Ishikawa (cell line): ENCODE measurements around the gene PXT1.

ENCODE experiments used
- CEBPB ChIP-seq: IDR thresholded peaks from 2 replicates; pipeline ENCODE4 v1.6.1; 2012
- CREB1 ChIP-seq: IDR thresholded peaks from 2 replicates; pipeline ENCODE4 v1.6.1; 2012; ENCODE audit warnings: low read depth
- EGR1 ChIP-seq: IDR thresholded peaks from 2 replicates; pipeline ENCODE4 v1.6.1; 2012
- EP300 ChIP-seq: IDR thresholded peaks from 2 replicates; pipeline ENCODE4 v1.6.1; 2012; ENCODE audit warnings: borderline replicate concordance
- FOXM1 ChIP-seq: IDR thresholded peaks from 2 replicates; pipeline ENCODE4 v1.6.1; 2012; ENCODE audit warnings: low read depth, borderline replicate concordance
- NFIC ChIP-seq: IDR thresholded peaks from 2 replicates; pipeline ENCODE4 v1.6.1; 2012
- RAD21 ChIP-seq: IDR thresholded peaks from 2 replicates; pipeline ENCODE4 v1.6.1; 2012; ENCODE audit warnings: low read depth
- TAF1 ChIP-seq: IDR thresholded peaks from 2 replicates; pipeline ENCODE4 v1.6.1; 2012; ENCODE audit warnings: low read depth, mild to moderate bottlenecking
- TCF12 ChIP-seq: IDR thresholded peaks from 2 replicates; pipeline ENCODE4 v1.6.1; 2012; ENCODE audit warnings: low read depth
- TEAD4 ChIP-seq: IDR thresholded peaks from 2 replicates; pipeline ENCODE4 v1.6.1; 2012
- YY1 ChIP-seq: IDR thresholded peaks from 2 replicates; pipeline ENCODE4 v1.6.1; 2012; ENCODE audit warnings: low read depth
- ZBTB7A ChIP-seq: IDR thresholded peaks from 2 replicates; pipeline ENCODE4 v1.6.1; 2012; ENCODE audit warnings: low read depth
- TF ChIP-seq, protein P1 (sequence below): IDR thresholded peaks from 2 replicates; pipeline ENCODE4 v1.6.1; 2012
- TF ChIP-seq, protein P2 (sequence below): IDR thresholded peaks from 2 replicates; pipeline ENCODE4 v1.6.1; 2012
- TF ChIP-seq, protein P3 (sequence below): IDR thresholded peaks from 2 replicates; pipeline ENCODE4 v1.6.1; 2012; ENCODE audit warnings: low read depth, mild to moderate bottlenecking

Gene PXT1

DNA sequence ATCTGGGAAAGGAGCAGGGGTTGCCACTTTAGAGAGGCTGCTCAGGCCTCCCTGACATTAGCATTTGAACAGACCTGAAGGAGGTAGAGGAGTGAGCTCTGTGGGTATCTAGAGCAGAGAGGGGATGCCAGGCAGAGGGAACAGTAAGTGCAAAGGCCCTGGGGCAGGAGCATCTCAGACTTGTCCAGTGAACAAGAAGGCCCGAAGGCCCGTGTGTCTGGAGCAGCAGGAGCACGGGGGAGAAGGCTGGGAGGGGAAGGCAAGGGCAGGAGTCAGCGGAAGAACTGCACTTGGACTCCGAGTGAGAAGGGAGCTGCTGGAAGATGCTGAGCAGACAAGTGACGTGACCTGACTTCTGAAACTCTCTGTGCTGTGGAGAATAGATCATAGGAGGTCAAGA, 70.6 kb downstream of the PXT1 start:
- TF ChIP-seq NFIC (no peak), ZBTB7A (no peak), CEBPB (no peak), RAD21 (no peak)

DNA sequence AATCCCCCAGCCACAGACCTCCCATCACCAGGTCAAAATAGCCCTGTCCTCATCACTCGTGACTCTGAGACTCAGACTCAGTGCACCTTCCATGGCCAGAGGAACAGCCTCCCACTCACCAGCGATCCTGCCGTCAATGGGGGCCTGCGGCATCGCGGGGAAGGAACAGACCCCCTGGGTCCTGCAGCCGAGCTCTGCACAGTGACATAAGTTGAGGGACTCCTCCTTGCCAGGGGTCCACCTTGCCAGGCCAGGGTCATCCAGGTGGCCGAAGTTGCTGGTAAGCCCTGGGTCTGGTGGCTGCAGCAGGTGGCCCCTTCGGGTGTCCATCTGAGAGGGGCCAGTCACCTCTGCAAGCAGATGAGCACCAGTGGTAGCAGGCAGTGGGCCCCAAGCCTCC, 71.4 kb downstream of the PXT1 start:
- TF ChIP-seq EGR1 (no peak), CREB1 (no peak), FOXM1 (no peak), TAF1 (no peak), EP300 (no peak), NFIC (no peak), TCF12 (no peak), TEAD4 (no peak), ZBTB7A (no peak), CEBPB (no peak), YY1 (no peak), RAD21 (no peak)
- TF ChIP-seq, protein P1, sequence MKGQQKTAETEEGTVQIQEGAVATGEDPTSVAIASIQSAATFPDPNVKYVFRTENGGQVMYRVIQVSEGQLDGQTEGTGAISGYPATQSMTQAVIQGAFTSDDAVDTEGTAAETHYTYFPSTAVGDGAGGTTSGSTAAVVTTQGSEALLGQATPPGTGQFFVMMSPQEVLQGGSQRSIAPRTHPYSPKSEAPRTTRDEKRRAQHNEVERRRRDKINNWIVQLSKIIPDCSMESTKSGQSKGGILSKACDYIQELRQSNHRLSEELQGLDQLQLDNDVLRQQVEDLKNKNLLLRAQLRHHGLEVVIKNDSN = no peak
- TF ChIP-seq, protein P2, sequence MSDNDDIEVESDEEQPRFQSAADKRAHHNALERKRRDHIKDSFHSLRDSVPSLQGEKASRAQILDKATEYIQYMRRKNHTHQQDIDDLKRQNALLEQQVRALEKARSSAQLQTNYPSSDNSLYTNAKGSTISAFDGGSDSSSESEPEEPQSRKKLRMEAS = no peak
- TF ChIP-seq, protein P3, sequence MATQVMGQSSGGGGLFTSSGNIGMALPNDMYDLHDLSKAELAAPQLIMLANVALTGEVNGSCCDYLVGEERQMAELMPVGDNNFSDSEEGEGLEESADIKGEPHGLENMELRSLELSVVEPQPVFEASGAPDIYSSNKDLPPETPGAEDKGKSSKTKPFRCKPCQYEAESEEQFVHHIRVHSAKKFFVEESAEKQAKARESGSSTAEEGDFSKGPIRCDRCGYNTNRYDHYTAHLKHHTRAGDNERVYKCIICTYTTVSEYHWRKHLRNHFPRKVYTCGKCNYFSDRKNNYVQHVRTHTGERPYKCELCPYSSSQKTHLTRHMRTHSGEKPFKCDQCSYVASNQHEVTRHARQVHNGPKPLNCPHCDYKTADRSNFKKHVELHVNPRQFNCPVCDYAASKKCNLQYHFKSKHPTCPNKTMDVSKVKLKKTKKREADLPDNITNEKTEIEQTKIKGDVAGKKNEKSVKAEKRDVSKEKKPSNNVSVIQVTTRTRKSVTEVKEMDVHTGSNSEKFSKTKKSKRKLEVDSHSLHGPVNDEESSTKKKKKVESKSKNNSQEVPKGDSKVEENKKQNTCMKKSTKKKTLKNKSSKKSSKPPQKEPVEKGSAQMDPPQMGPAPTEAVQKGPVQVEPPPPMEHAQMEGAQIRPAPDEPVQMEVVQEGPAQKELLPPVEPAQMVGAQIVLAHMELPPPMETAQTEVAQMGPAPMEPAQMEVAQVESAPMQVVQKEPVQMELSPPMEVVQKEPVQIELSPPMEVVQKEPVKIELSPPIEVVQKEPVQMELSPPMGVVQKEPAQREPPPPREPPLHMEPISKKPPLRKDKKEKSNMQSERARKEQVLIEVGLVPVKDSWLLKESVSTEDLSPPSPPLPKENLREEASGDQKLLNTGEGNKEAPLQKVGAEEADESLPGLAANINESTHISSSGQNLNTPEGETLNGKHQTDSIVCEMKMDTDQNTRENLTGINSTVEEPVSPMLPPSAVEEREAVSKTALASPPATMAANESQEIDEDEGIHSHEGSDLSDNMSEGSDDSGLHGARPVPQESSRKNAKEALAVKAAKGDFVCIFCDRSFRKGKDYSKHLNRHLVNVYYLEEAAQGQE = no peak

DNA sequence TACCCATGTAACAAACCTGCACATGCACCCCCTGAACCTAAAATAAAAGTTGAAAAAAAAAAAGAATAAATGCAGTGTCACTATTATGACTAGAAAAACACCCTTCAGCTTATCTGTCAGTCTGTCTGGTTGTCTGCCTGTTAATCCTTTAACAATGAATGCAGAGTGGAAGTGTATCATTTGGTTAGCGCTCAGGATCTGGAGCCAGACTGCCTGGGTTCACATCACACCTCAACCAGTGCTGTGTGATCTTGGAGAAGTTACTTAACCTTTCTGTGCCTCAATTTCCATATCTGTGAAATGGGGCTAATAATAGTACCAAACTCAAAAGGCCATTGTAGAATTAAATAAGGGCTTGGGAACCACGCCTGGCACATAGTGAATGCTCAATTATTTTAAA, 72.0 kb downstream of the PXT1 start:
- TF ChIP-seq, protein P2 = no peak
- TF ChIP-seq, protein P1 = no peak
- TF ChIP-seq ZBTB7A (no peak), TCF12 (no peak), EGR1 (no peak), CEBPB (no peak), CREB1 (no peak), TAF1 (no peak), RAD21 (no peak), YY1 (no peak), TEAD4 (no peak)

DNA sequence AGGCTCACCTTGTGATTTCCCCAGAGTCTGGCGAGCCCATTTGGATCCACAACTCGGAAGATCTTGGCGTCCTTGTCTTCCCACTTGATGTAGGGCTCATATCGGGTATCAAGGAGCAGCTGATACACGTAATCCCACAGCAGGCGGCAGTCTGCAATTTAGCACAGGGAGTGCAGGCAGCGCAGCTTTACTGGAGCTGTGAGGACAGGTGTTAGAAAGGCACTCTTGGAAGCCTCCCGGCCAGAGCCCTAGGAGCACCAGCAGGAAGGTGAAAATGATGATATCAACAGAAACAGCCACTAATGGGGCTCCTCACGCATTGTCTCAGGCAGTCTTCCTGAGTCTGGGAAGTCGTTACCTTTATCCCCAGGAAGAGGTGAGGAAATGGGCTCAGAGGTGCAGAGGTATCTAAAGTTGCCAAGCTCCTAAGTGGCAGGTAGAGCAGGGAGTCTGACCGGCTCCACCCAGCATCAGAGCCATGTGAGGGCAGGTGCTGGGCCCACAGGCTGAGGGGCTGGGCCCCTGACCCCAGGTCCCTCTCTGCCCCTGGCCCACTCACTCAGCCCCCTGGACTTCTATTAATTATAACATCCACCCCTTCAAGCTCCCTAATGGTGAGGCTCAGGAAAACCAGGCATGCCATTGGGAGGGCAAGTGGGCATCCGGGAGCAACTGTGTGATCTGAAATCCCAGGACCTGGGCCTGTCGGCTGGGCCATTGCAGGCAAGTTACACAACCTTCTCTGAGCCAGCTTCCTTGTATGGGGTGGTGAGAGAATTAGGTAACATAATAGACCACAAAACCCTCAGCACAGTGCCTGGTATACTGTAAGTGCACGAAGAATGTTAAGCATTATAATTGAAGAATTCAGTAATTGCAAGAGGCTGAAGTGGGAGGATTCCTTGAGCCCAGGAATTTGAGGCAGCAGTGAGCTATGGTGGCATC, 73.5 kb downstream of the PXT1 start:
- TF ChIP-seq, protein P2 = no peak
- TF ChIP-seq CEBPB = peak; percentile 26; the same call in 1 of the 2 replicates

DNA sequence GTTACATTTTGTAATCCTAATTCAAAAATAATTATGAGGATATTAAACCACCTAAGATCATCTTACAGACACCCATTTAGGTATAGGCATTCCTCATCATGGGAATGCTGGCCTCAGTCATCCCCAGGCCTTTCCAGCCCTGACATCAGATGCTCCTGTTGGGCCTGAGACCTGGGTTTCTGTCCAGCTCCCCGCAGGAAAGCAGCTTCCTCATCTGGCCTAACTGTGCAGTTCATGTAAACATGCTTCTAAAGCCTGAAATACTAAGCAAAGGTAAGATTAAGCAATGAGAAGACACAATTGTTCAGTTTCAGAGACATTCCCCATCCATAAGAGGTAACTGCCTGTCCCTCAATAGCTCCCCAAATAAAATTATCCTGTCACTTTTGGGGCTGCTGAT, 74.2 kb downstream of the PXT1 start:
- TF ChIP-seq, protein P3 = no peak
- TF ChIP-seq, protein P2 = no peak
- no peak for TF ChIP-seq CEBPB
- no peak for TF ChIP-seq TEAD4
- TF ChIP-seq NFIC = no peak
- TF ChIP-seq RAD21 = no peak
- no peak for TF ChIP-seq TAF1
- TF ChIP-seq CREB1 = no peak
- no peak for TF ChIP-seq TCF12
- TF ChIP-seq EGR1 = no peak
- no peak for TF ChIP-seq EP300
- TF ChIP-seq, protein P1 = no peak
- TF ChIP-seq YY1 = no peak
- TF ChIP-seq ZBTB7A = no peak
- TF ChIP-seq FOXM1 = no peak
